K562 (cell line): Measurements from ENCODE around the gene PGR.

Experiments
- ATF7 ChIP-seq: fragments of 450-650 bp; IDR thresholded peaks from 2 replicates; pipeline ENCODE4 v1.7.1; 2014; ENCODE audit warnings: mild to moderate bottlenecking, moderate library complexity
- CTCF ChIP-seq, 3 experiments: IDR thresholded peaks in 2 of 3; conservative IDR thresholded peaks in 1 of 3; 2 replicates each; pipeline ENCODE4 v1.5.1; 2011 to 2012; ENCODE audit warnings: low read length in 3 of 3, mild to moderate bottlenecking in 3 of 3, control low read depth in 2 of 3, improper control_type of control experiment in 1 of 3, inconsistent platforms in 1 of 3, low read depth in 1 of 3, mixed read lengths in 1 of 3, moderate library complexity in 1 of 3; ENCODE audit not compliant: insufficient read depth in 2 of 3
- GABPB2 ChIP-seq: fragments of 250-450 bp; sonication (Bioruptor Pico); conservative IDR thresholded peaks from 2 replicates; pipeline ENCODE4 v1.5.1; 2021; ENCODE audit warnings: mild to moderate bottlenecking
- KDM1A ChIP-seq, 2 experiments: fragments of 450-650 bp; IDR thresholded peaks; 2 replicates each; pipeline ENCODE4 v1.6.1; 2016; ENCODE audit warnings: mild to moderate bottlenecking in 2 of 2
- MBD2 ChIP-seq: sonication (generic); IDR thresholded peaks from 2 replicates; pipeline ENCODE4 v1.6.1; 2016; ENCODE audit warnings: low read depth, borderline replicate concordance
- SIX5 ChIP-seq, 2 experiments: IDR thresholded peaks; 2 replicates each; pipeline ENCODE4 v1.6.1; 2011; ENCODE audit warnings: low read length in 2 of 2, borderline replicate concordance in 1 of 2, low read depth in 1 of 2, mild to moderate bottlenecking in 1 of 2, moderate library complexity in 1 of 2; ENCODE audit not compliant: insufficient read depth in 1 of 2
- ZNF3 ChIP-seq: fragments of 250-450 bp; sonication (Bioruptor Pico); IDR thresholded peaks from 2 replicates; pipeline ENCODE4 v1.5.0; 2021; ENCODE audit warnings: mild to moderate bottlenecking, moderate library complexity

DNA sequence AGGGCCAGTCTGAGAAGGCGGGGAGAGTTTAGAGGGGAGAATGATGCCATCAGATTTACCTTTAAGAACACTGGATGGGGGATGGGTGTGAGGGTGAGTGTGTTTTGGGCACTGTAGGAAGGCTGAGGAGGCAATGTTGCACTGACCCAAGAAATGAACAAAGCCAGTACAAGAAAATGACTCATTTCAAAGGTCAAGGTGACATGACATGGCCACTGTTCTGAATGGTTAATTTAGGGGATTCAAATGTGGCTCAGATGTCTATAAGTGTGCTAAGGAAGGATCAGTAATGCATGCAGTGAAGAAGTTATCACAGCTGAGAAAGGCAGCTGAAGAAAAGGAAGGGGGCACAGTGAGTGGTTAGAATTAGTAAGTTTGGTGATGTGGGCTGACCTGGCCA lies 129.9 kb downstream of the PGR start:
- TF ChIP-seq CTCF (IDR thresholded peaks at IDR 0.05 in 2 of 3, conservative IDR thresholded peaks at IDR 0.05 in 1 of 3; ENCODE audit: insufficient read depth in 2 of 3, low read depth in 1 of 3, low read length in 3 of 3), result no peak
- TF ChIP-seq MBD2, result no peak
- TF ChIP-seq KDM1A (IDR thresholded peaks at IDR 0.05), result no peak
- TF ChIP-seq ZNF3 (CRISPR knock-in tag), result no peak
- no peak for TF ChIP-seq ATF7
- no peak for TF ChIP-seq SIX5 (IDR thresholded peaks at IDR 0.05; ENCODE audit: borderline replicate concordance in 1 of 2, insufficient read depth in 1 of 2, low read depth in 1 of 2, low read length in 2 of 2)
- no peak for TF ChIP-seq GABPB2 (CRISPR knock-in tag)
